GM19238 (cell line): ENCODE data around the gene INO80C.
"Not testable (repeated sequence)": the region's sequence is repeated elsewhere in the genome, so short reads cannot be mapped to it uniquely, and the experiment has no call there.

Experiments
- DNase-seq: peaks from one replicate; pipeline ENCODE4 v3.0.0; 2011; ENCODE audit warnings: low spot score; ENCODE audit not compliant: insufficient read length

INO80C gene

GRCh38 chr18:35460736-35461161, 37.0 kb downstream of the INO80C start:
- no peak for DNase-seq

DNA sequence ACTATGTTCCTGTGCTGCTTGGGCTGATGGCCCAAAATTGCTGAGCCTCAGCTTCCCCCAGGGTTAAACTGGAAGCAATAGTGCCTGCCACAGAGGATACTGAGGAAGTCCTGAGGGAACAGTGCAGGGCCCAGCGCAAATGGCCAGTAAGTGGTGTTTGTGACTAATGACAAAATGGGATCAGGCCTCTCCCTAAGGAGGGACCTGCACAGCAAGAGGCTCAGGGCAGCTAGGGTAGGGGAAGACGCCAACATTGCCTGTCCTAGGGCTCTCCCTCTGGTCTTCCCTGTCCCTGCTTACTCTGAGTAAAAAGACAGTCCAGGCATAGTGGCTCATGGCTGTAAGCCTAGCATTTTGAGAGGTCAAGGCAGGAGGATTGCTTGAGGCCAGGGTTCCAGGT, 37.8 kb downstream of the INO80C start:
- DNase-seq: no peak

GRCh38 chr18:35458677-35459441, 38.9 kb downstream of the INO80C start:
- DNase-seq: no peak

GRCh38 chr18:35458271-35458670, 39.5 kb downstream of the INO80C start:
- DNase-seq: no peak

- DNase-seq: no peak
Measured at GRCh38 chr18:35457140-35457704, 40.5 kb downstream of the INO80C start.

DNA sequence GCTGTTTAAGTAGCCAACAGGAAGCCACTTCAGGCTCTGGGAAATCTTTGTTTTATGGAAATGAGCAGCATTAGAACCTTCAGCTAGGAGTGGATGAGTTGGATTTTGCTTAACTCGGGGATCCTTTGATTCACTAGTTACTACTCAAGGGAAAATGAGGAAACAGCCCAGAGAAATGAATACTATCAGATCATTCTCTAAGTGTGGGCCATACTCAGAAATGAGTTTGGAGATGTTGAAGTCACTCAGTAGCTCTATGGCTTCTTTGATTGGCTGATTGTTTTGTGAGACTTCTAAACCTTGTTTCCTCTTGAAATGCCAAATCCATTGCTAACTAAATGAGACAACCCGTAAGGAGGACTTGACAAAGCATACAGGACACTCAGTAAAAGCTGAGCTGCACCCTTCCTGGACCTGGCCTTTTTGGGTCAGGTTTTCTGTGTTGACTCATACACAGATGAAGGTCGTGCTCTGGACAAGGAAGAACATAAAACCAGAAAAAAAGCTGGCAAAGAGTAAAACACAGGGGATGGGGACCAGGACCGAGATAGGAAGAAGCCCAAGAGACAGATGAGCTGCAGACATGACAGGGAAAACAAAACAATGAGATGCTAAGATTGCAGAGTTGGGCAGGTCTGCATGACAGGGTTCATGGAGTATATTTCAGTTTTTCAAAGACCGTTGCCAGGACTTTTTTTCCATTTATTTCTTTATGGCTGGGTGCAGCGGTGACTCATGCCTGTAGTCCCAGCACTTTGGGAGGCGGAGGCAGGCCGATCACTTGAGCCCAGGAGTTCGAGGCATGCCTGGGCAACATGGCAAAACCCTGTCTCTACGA, 41.6 kb downstream of the INO80C start:
- no peak for DNase-seq

- no peak for DNase-seq
Measured at GRCh38 chr18:35454803-35455202, 43.0 kb downstream of the INO80C start.

GRCh38 chr18:35453065-35453464, 44.7 kb downstream of the INO80C start:
- not testable (repeated sequence) for DNase-seq

GRCh38 chr18:35451916-35452315, 45.8 kb downstream of the INO80C start:
- no peak for DNase-seq

DNA sequence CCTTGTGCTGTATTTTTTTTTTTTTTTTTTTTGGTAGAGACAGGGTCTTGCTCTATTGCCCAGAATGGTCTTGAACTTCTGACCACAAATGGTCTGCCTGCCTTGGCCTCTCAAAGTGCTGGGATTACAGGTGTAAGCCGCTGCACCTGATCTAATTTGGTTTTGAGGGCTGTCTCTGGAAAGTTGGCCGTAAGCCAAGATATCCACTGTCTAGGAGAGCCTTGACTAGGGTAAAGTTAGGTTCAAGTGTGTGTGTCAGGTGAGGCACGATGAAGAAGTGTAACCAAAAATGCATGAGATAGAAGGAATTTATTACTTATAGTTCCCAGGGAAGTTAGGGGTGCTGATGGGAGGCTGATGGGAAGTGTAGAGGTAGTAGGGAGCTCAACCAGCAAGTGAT, 46.7 kb downstream of the INO80C start:
- no peak for DNase-seq

- DNase-seq: no peak
Measured at GRCh38 chr18:35444636-35445035, 53.1 kb downstream of the INO80C start.

GRCh38 chr18:35443847-35444246, 53.9 kb downstream of the INO80C start:
- DNase-seq: no peak

- DNase-seq: no peak
Measured at GRCh38 chr18:35443434-35443833, 54.3 kb downstream of the INO80C start.

DNA sequence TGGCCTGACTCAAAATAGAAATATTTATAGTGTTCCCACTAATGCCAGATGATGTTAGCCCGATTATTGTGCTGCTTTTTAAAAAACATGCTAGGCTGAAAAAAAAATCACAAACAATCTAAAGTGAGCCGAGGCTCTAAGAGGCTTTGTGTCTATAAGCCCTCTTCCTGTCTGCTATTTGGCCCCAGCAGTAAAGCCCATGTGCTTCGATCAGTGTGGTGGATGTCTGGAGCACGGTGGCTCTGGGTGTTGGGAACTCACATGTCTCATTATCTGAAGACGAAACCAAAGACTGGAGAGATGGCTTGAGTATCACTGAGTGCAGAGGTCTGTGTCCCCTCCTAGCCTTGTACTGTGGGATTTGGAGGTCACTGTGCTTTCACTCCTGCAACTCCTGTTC, 55.1 kb downstream of the INO80C start:
- no peak for DNase-seq

GRCh38 chr18:35441857-35442595, 55.7 kb downstream of the INO80C start:
- no peak for DNase-seq

DNA sequence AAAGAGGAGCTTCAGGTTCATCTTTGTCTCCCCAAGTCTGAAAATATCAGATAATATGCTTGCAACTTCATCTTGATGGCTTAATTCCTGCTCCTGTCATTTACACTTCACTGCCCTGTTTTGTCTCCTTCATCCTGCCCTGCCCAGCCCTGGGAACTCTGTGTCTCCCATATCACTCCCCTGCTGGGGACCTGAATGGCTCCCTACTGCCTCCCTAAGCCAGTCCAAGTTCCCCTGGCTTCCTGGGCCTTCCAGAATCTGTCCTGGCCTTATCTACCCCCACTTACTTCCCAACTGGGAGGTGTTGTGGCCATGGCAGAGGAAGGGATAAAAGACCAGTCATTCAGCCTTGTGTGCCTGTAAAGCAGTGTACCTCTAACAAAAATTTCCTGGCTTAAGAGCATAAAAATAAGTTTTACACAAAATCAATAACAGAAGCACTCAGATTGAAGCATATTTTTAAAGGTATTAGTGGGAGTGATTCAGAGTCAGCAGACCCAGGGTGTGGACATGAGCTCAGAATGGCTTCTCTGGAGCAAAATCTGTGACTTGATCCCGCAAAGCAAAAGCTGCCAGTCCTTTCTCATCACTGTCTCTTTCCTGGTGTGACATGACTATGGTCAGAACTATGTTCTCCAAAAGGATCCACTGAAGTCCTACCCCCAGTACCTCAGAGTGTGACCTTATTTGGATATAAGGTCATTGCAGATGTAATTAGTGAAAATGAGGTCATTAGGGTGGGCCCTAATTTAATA, 59.1 kb downstream of the INO80C start:
- no peak for DNase-seq

DNA sequence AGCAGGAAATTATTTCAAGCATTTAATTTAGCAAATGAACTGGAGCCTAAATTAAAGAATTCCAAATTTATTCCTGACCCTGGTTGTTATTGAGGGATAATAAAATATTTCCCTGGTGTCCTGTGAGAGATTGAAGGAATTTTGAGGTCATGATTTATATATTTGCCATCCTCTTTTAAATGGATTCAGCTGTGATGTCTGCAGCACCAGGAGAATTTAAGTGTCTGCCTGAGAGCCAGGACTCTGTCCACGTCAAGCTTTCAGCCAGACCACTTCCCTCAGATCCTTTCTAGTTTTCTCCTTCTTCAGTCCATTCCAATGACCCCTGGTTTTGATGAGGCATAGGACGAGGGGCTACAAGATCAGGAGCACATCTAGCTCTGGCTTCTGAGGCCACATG, 59.9 kb downstream of the INO80C start:
- no peak for DNase-seq

- no peak for DNase-seq
Measured at GRCh38 chr18:35436076-35436649, 61.6 kb downstream of the INO80C start.

DNA sequence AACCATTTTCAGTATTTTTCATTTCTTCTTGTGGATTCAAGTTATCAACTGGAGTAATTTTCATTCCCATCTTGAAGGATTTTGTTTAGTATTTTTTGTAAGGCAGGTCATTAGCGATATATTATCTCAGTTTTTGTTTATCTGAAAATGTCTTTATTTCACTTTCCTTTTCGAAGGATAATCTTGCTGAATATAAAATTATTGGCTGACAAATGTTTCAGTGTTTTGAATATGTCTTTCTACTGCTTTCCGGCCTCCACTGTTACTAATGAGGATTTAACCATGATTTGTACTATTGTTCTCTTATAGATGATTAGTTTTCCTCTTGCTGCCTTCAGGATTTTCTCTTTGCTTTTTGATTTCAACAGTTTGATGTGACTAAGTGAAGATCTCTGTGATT, 62.4 kb downstream of the INO80C start:
- DNase-seq: no peak

DNA sequence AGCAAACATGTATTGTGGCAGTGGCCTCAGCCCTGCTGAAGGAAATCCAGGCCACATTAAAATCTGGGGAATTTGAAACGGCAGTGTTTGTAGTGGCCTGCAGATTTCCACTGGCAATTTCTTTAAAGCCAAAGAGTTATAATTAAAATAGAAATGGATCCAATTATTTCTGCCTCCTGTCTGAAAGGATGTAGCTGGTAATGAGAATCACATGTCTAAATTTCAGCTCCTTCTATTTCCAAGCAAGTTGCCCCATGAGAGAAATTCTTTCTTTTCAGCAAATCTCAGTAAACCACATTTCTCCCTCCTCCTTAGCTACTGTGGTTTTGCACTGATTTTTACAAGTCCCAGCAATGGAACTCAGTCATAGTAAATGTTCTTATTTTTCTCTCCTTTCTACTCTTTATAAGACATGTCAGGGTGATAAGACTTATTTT, 65.2 kb downstream of the INO80C start:
- no peak for DNase-seq

- no peak for DNase-seq
Measured at GRCh38 chr18:35431374-35431741, 66.4 kb downstream of the INO80C start.
